ENCODE data around the gene TIGAR.
A peak's percentile ranks its signal among the peaks of the same experiment; 100 is the strongest.

Gene TIGAR

GRCh38 chr12:4320853-4321701, at the start of gene TIGAR:
TIGAR (plus strand) TSS chr12:4321213; CDS start chr12:4321272, 59 bp downstream.
- peak; percentile 66 for DNase-seq

DNA sequence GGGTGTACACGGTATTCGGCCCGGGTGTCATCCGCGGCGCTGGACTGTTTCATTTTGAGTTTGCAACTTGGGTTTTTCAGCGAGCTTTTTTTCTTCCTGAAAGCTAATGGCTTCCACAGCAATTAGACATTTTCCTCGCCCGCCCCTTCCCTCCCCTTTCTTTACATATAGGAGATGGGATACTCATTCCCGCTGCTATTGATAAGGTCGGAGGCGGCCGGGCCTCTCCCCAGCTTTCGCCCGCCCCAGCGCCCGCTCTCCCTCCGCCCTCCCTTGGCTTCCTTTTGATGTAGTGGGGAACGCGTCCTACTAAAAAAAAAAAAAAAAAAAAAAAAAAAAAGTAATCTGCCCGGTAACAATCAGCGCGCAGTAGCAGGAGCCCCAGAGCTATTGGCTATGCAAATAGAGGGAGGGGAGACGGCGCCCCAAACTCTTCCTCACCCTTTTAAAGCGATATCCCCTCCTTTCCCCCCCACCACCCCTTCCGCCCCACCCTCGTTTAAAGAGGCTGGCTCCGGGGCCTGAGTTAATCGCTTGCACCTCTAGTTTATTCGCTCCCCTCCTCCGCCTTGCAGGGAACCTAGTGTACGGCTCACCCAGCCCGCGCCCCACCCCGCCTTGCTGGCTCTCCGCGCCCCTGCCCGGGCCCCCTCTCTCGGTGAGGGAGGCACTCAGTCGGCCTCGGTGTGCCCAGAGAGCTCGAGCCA, 49.1 kb upstream of the TIGAR start:
- DNase-seq, result peak; percentile 77

DNA sequence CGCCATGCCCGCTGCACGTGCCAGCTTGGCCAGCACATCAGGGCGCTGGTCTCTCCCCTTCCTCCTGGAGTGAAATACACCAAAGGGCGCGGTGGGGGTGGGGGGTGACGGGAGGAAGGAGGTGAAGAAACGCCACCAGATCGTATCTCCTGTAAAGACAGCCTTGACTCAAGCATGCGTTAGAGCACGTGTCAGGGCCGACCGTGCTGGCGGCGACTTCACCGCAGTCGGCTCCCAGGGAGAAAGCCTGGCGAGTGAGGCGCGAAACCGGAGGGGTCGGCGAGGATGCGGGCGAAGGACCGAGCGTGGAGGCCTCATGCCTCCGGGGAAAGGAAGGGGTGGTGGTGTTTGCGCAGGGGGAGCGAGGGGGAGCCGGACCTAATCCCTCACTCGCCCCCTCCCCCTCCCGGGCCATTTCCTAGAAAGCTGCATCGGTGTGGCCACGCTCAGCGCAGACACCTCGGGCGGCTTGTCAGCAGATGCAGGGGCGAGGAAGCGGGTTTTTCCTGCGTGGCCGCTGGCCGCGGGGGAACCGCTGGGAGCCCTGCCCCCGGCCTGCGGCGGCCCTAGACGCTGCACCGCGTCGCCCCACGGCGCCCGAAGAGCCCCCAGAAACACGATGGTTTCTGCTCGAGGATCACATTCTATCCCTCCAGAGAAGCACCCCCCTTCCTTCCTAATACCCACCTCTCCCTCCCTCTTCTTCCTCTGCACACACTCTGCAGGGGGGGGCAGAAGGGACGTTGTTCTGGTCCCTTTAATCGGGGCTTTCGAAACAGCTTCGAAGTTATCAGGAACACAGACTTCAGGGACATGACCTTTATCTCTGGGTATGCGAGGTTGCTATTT, 48.4 kb upstream of the TIGAR start:
- peak; percentile 72 for DNase-seq

GRCh38 chr12:4273273-4273651, 47.8 kb upstream of the TIGAR start:
- no peak for DNase-seq

- DNase-seq, result peak; percentile 63
These were observed 47.2 kb upstream of the TIGAR start, which contains the start of gene CCND2 for GRCh38 chr12:4273652-4274395. CCND2 (plus strand) TSS chr12:4273762; CDS start chr12:4274041, 279 bp downstream.

DNA sequence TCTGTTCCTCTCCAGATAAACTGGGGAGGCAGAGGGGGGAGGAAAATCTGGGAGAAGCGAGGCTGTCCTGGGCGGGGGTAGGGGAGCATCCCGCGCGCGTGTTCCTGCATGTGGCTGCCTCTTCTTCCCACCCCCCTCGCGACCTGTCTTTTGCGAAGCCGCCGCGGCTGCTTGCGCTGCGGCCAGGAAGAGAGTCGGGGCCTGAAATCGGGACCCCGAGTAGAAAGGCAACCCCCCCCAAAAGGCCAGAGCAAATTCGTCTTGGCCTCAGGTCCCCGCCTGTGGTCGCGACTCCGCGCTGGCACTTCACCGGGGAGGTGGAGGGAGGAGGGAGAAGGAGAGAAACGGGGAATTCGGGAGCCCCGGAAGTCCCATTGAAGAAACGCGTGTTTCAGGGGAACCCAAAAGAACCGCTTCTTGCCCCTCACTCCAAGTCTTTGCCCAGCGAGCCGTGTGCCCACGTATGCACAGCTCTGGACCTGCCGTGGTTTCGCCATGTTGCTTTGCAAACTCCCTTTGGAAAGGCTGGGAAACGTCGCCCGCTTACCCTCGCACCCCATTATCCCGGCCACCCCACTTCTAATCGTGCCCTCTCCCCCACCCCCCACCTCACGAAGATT, 46.5 kb upstream of the TIGAR start:
- no peak for DNase-seq

DNA sequence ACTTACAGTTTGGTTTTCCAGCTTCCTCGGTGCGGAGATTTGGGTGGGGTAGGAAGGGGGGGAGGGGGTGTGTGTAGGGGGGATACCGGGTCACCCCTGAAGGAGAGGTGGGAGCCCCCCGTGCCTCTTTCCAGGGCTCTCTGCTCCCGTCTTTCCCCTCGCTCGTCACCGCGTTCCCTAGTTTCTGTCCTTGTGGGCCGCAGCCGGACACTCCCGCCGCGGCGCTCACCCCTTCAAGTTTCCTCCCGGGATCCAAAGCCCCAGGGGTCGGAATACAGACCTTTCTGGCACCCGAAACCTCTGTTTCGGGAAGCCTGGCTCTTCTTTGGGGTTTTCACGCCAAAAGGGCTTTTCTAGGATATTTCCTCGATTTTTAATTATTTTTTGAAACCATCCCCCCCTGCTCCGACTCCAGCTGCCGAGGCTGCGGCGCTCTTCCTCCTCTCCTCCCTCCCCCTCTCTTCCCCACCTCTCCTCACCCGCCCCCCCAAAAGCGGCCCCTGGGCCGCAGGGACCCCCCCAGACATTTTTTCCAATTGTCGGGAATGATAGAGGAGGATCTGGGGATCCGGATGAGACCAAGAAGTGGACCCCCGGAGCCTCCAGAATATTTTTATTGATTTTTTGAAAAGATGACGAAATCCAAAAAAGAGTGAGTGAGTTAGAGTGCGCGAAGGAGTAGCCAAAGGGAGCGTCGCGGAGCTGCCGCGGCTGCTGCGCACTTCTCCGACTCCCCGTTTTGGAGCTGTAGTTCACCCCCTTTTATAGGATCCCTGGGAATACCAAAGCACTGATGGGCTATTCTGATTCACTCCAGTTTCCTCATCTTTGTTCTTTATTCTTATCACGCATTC, 45.8 kb upstream of the TIGAR start:
- DNase-seq, result no peak

DNA sequence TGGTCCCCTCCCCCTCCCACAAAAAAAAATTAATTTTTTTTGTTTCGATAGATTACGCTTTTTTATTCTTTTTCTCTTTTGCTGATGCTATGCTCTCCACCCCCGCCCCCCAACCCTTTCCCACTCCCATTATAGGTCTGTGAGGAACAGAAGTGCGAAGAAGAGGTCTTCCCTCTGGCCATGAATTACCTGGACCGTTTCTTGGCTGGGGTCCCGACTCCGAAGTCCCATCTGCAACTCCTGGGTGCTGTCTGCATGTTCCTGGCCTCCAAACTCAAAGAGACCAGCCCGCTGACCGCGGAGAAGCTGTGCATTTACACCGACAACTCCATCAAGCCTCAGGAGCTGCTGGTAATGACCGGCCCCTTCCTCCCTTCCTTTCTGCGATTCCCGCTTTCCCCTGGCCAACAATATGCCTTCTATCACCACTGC, 45.1 kb upstream of the TIGAR start:
- DNase-seq, result no peak

GRCh38 chr12:4276524-4277204, 44.3 kb upstream of the TIGAR start:
- peak; percentile 53 for DNase-seq

GRCh38 chr12:4277205-4277543, 43.8 kb upstream of the TIGAR start:
- no peak for DNase-seq

DNA sequence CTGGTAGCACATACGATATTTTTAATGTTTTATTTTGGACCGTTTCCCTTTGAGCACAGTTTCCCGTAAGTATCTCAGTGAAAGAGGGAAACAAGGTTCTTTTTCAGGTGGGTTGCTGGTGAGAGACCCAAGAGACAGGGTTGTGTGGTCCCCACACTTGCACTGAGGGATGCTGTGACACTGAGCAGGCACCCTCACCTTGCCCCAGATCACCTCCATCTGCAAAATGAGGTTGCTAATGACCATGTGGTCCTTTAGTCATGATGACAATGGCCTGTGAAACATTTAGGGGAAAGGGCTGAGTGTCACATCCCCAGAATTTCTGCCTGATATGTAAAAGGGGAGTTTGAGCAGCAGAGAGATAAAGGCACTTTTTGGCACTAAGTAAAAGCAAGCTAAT, 43.2 kb upstream of the TIGAR start:
- DNase-seq, result no peak

DNA sequence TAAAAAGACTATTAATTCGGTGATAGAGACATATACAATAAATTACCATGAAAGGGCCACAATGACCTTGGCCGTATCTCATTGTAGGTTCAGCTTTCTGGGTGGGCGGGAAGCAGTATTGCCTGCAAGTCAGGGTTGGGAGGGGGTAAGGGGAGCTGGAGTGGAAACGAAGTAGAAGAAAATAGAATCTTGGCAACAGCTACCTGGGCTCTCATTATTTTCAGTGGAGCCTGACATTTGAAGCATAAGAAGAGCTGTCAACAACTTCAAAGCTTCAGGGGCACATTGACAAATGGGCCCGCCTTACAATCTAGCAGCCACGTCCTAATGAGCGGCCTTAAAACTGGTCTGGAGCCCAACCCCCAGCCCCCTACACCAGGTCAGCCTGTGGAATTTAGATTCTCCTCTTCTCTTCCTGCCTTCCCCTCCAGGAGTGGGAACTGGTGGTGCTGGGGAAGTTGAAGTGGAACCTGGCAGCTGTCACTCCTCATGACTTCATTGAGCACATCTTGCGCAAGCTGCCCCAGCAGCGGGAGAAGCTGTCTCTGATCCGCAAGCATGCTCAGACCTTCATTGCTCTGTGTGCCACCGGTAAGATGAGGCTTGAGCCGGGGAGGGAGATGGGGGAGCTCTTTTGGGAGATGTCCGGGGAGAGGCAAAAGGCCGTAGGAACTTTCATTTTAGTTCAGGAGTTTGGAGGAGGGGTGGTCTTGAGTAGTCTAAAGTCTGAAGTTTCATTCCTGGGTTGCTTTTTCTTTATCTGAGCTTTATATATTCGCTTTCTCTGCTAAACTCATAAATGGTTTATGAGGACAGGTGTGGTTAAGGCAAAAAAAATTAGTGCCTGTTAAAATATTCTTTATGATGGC, 42.5 kb upstream of the TIGAR start:
- no peak for DNase-seq

GRCh38 chr12:4279198-4279690, 41.8 kb upstream of the TIGAR start:
- DNase-seq, result no peak

GRCh38 chr12:4280351-4281163, 40.5 kb upstream of the TIGAR start:
- no peak for DNase-seq

DNA sequence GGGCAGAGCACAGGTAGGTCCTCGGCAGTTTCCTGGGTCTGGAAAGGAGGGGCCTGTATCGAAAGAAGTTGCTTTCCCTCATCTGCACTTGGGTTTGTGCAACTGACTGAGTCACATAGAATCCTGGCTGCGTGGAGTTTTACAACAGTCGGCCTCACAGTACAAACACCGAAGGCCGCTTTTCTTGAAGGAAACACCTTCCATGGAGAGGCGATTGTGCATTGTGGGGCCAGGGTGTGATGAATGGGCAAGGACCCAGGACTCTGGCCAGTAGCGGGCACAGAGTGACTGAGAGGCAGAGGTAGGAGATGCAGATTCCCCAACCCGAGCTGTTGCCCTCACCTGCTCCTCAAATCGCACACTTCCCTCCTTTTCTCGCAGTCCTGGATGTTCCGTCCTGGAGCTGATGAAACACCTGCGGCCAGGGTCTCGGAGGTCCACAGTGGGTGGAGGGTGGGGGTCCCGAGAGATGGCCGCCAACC, 39.8 kb upstream of the TIGAR start:
- DNase-seq, result no peak

GRCh38 chr12:4282103-4282891, 38.7 kb upstream of the TIGAR start:
- DNase-seq, result no peak

GRCh38 chr12:4282892-4283511, 38.0 kb upstream of the TIGAR start:
- no peak for DNase-seq

Data from NK-92 treated with Interleukin-12 subunit alpha and Interleukin-12 subunit beta, amount 100 ng/mL, for 24 hours (cell line).